Epidermal melanocyte (primary cell): ENCODE results near the gene SPTAN1.

Experiments used
- DNase-seq: peaks from one replicate; pipeline ENCODE4 v3.0.0; 2011; ENCODE audit warnings: low spot score; ENCODE audit not compliant: insufficient read length

SPTAN1 gene

GRCh38 chr9:128595471-128595870 is 43.1 kb downstream of the SPTAN1 start:
- DNase-seq, result no peak

- DNase-seq, result no peak
These were observed 47.7 kb downstream of the SPTAN1 start for GRCh38 chr9:128600099-128600498.

- DNase-seq, result no peak
These were observed 51.3 kb downstream of the SPTAN1 start for GRCh38 chr9:128603697-128604096.

- no peak for DNase-seq
These were observed 55.4 kb downstream of the SPTAN1 start for GRCh38 chr9:128607642-128608350.

- no peak for DNase-seq
These were observed 58.5 kb downstream of the SPTAN1 start for GRCh38 chr9:128610897-128611296.

GRCh38 chr9:128611600-128612394 is 59.4 kb downstream of the SPTAN1 start:
- DNase-seq, result no peak

GRCh38 chr9:128614728-128615127 is 62.3 kb downstream of the SPTAN1 start:
- DNase-seq, result no peak

- DNase-seq, result no peak
These were observed 63.2 kb downstream of the SPTAN1 start for GRCh38 chr9:128615571-128615970.

- DNase-seq, result no peak
These were observed 65.6 kb downstream of the SPTAN1 start for GRCh38 chr9:128617943-128618342.

- DNase-seq, result no peak
These were observed 66.7 kb downstream of the SPTAN1 start for GRCh38 chr9:128619127-128619526.

- DNase-seq, result no peak
These were observed 67.4 kb downstream of the SPTAN1 start for GRCh38 chr9:128619779-128620178.

GRCh38 chr9:128621730-128622455 is 69.5 kb downstream of the SPTAN1 start:
- no peak for DNase-seq

- no peak for DNase-seq
These were observed 72.2 kb downstream of the SPTAN1 start for GRCh38 chr9:128624566-128624965.

GRCh38 chr9:128625391-128626146 is 73.2 kb downstream of the SPTAN1 start:
- no peak for DNase-seq

GRCh38 chr9:128626181-128626580 is 73.8 kb downstream of the SPTAN1 start:
- DNase-seq, result no peak

GRCh38 chr9:128627127-128627715 is 74.8 kb downstream of the SPTAN1 start:
- DNase-seq, result no peak

GRCh38 chr9:128627906-128628305 is 75.5 kb downstream of the SPTAN1 start:
- no peak for DNase-seq

GRCh38 chr9:128628471-128629048 is 76.2 kb downstream of the SPTAN1 start:
- DNase-seq, result no peak

GRCh38 chr9:128629136-128629535 is 76.7 kb downstream of the SPTAN1 start:
- DNase-seq, result no peak

- DNase-seq, result no peak
These were observed 77.6 kb downstream of the SPTAN1 start for GRCh38 chr9:128629852-128630545.
